Muscle of leg (tissue), 11 donors: ENCODE measurements around the gene SBF2. TPM values are rescaled to one million over a fixed set of nuclear protein-coding genes. Genes with fewer than 3 reads are reported as not detected.

Experiments used
- DNase-seq: peaks from one replicate; pipeline ENCODE4 v3.0.0; 2013
- H3K27ac ChIP-seq: one replicate; pipeline ENCODE4 v1.5.1; 2013; ENCODE audit warnings: mild to moderate bottlenecking, low read length, control low read depth
- H3K27me3 ChIP-seq: one replicate; pipeline ENCODE4 v1.6.1; 2013; ENCODE audit warnings: low read length; ENCODE audit not compliant: control insufficient read depth, insufficient read depth
- H3K36me3 ChIP-seq: one replicate; pipeline ENCODE4 v1.6.1; 2013; ENCODE audit warnings: low read length; ENCODE audit not compliant: control insufficient read depth, insufficient read depth
- H3K4me1 ChIP-seq: one replicate; pipeline ENCODE4 v1.6.1; 2013; ENCODE audit warnings: low read length; ENCODE audit not compliant: control insufficient read depth, insufficient read depth
- H3K4me3 ChIP-seq: one replicate; pipeline ENCODE4 v1.5.1; 2013; ENCODE audit warnings: low read length, control low read depth
- H3K9me3 ChIP-seq: replicated peaks from 2 replicates; pipeline ENCODE4 v1.6.1; 2013; ENCODE audit warnings: low read depth, low read length; ENCODE audit not compliant: control insufficient read depth
- WGBS: methylation state at CpG from one replicate; pipeline ENCODE4 v1.1.5; 2013; ENCODE audit warnings: missing lambda C conversion rate; ENCODE audit not compliant: insufficient coverage; 5-methylcytosine and 5-hydroxymethylcytosine counted together
- polyA plus RNA-seq, 8 donors: library from polyadenylated mRNA; unstranded; fragments of 120-200 nt; gene quantifications; one replicate each; pipeline versions ENCODE4 v1.2.1 to v1.2.3, GENCODE V29; 2013; ENCODE audit warnings: inconsistent platforms in 1 of 8, low replicate concordance in 1 of 8; ENCODE audit not compliant: insufficient read length in 8 of 8, insufficient read depth in 1 of 8
- total RNA-seq: library from RNA; stranded (reverse); fragments of 120-200 nt; gene quantifications from one replicate; pipeline ENCODE4 v1.2.4, GENCODE V29; 2013

The SBF2 gene
- total and polyA plus RNA-seq, 9 donors: 18.3 to 29.5 (median 21.5) TPM

GRCh38 chr11:9806946-9807687 is 486.9 kb downstream of the SBF2 start:
- no peaks in the 10 kb centered on the region for H3K27me3 ChIP-seq
- no peak for DNase-seq
- H3K4me3 ChIP-seq: no peak overlapping the region
- peaks cover 4% of the 10 kb centered on the region for H3K4me1 ChIP-seq
- WGBS: 88% methylated on average over 1 of the region's 4 CpGs
- peaks cover 24% of the 10 kb centered on the region for H3K36me3 ChIP-seq
- no peak overlapping the region for H3K27ac ChIP-seq
- H3K9me3 ChIP-seq: no peaks in the 10 kb centered on the region

- H3K4me1 ChIP-seq: peaks cover 6% of the 10 kb centered on the region
- H3K27ac ChIP-seq: peak overlapping the region; percentile 84
- no peaks in the 10 kb centered on the region for H3K27me3 ChIP-seq
- H3K9me3 ChIP-seq: no peaks in the 10 kb centered on the region
- H3K36me3 ChIP-seq: peaks cover 21% of the 10 kb centered on the region
- no peak overlapping the region for H3K4me3 ChIP-seq
- WGBS: no CpG with 5 or more reads among the region's 2 CpGs
- DNase-seq: no peak
Measured at GRCh38 chr11:9804419-9804902, 489.6 kb downstream of the SBF2 start.

GRCh38 chr11:9803685-9804418 is 490.2 kb downstream of the SBF2 start:
- peaks cover 6% of the 10 kb centered on the region for H3K4me1 ChIP-seq
- WGBS: 22% methylated on average over 1 of the region's 5 CpGs
- peak; percentile 96 for DNase-seq
- no peaks in the 10 kb centered on the region for H3K27me3 ChIP-seq
- H3K4me3 ChIP-seq: no peak overlapping the region
- peaks cover 19% of the 10 kb centered on the region for H3K36me3 ChIP-seq
- peak overlapping the region; percentile 84 for H3K27ac ChIP-seq
- H3K9me3 ChIP-seq: no peaks in the 10 kb centered on the region

GRCh38 chr11:9802291-9802861 is 491.6 kb downstream of the SBF2 start:
- Histone ChIP-seq H3K27ac (peak overlapping the region; percentile 68), H3K4me3 (no peak overlapping the region), H3K4me1 (peaks cover 6% of the 10 kb centered on the region), H3K27me3 (no peaks in the 10 kb centered on the region), H3K36me3 (peaks cover 8% of the 10 kb centered on the region), H3K9me3 (no peaks in the 10 kb centered on the region)
- peak; percentile 92 for DNase-seq
- no CpG with 5 or more reads among the region's 3 CpGs for WGBS

- Histone ChIP-seq H3K27me3 (no peaks in the 10 kb centered on the region), H3K9me3 (no peaks in the 10 kb centered on the region), H3K4me3 (no peak overlapping the region), H3K27ac (no peak overlapping the region), H3K4me1 (peaks cover 6% of the 10 kb centered on the region), H3K36me3 (peaks cover 2% of the 10 kb centered on the region)
- 86% methylated on average over 2 of the region's 3 CpGs for WGBS
- no peak for DNase-seq
Measured at GRCh38 chr11:9799886-9800285, 494.1 kb downstream of the SBF2 start.

GRCh38 chr11:9797300-9797699 is 496.7 kb downstream of the SBF2 start:
- DNase-seq: no peak

GRCh38 chr11:9796854-9797253 is 497.2 kb downstream of the SBF2 start:
- no peaks in the 10 kb centered on the region for H3K27me3 ChIP-seq
- H3K9me3 ChIP-seq: no peaks in the 10 kb centered on the region
- no peak overlapping the region for H3K27ac ChIP-seq
- WGBS: 75% methylated on average over 2 of the region's 5 CpGs
- H3K4me3 ChIP-seq: no peak overlapping the region
- H3K4me1 ChIP-seq: peaks cover 2% of the 10 kb centered on the region
- H3K36me3 ChIP-seq: peaks cover 4% of the 10 kb centered on the region
- DNase-seq: no peak

More at GRCh38 chr11:9797300-9797699, 496.7 kb downstream of the SBF2 start:
- 78% methylated on average over 1 of the region's 4 CpGs for WGBS
- no peak overlapping the region for H3K4me3 ChIP-seq
- H3K27me3 ChIP-seq: no peaks in the 10 kb centered on the region
- peaks cover 4% of the 10 kb centered on the region for H3K36me3 ChIP-seq
- no peak overlapping the region for H3K27ac ChIP-seq
- no peaks in the 10 kb centered on the region for H3K9me3 ChIP-seq
- H3K4me1 ChIP-seq: peaks cover 2% of the 10 kb centered on the region

- no peak overlapping the region for H3K27ac ChIP-seq
- peaks cover 7% of the 10 kb centered on the region for H3K36me3 ChIP-seq
- no peak for DNase-seq
- no peak overlapping the region for H3K4me3 ChIP-seq
- no peaks in the 10 kb centered on the region for H3K27me3 ChIP-seq
- no peaks in the 10 kb centered on the region for H3K9me3 ChIP-seq
- H3K4me1 ChIP-seq: no peaks in the 10 kb centered on the region
Measured at GRCh38 chr11:9796266-9796665, 497.8 kb downstream of the SBF2 start.

GRCh38 chr11:9790703-9791102 is 503.3 kb downstream of the SBF2 start:
- DNase-seq: peak; percentile 35
- Histone ChIP-seq H3K9me3 (no peaks in the 10 kb centered on the region), H3K36me3 (peaks cover 32% of the 10 kb centered on the region), H3K27ac (no peak overlapping the region), H3K4me3 (no peak overlapping the region), H3K4me1 (peaks cover 11% of the 10 kb centered on the region), H3K27me3 (no peaks in the 10 kb centered on the region)
- 40% methylated on average over 1 of the region's 3 CpGs for WGBS

- no peaks in the 10 kb centered on the region for H3K9me3 ChIP-seq
- no peaks in the 10 kb centered on the region for H3K27me3 ChIP-seq
- H3K27ac ChIP-seq: no peak overlapping the region
- peaks cover 13% of the 10 kb centered on the region for H3K4me1 ChIP-seq
- H3K4me3 ChIP-seq: no peak overlapping the region
- H3K36me3 ChIP-seq: peaks cover 34% of the 10 kb centered on the region
- DNase-seq: no peak
- 80% methylated on average over 2 of the region's 3 CpGs for WGBS
Measured at GRCh38 chr11:9789910-9790309, 504.1 kb downstream of the SBF2 start.
